ENCODE results near the gene UBASH3B. TPM values are rescaled to one million over a fixed set of nuclear protein-coding genes. Genes with fewer than 3 reads are reported as not detected.
A peak's percentile ranks its signal among the peaks of the same experiment; 100 is the strongest.

UBASH3B gene
- total RNA-seq, 2 experiments from 2014 or later: 16.2 to 20.1 TPM

GRCh38 chr11:122799406-122800105 lies 144.0 kb downstream of the UBASH3B start:
- Mint-ChIP-seq H3K27me3 (no peaks in the 10 kb centered on the region), H3K27ac (no peak overlapping the region), H3K4me1 (peaks cover 9% of the 10 kb centered on the region), H3K36me3 (ENCODE audit: low read depth) (peaks cover 14% of the 10 kb centered on the region), H3K4me3 (no peak overlapping the region), H3K9me3 (ENCODE audit: low read depth) (no peaks in the 10 kb centered on the region)
- ChIA-PET POLR2A (no interaction called here), CTCF (interaction anchor here (1.7 to 6.4 kb wide), 2 partner anchors 10 to 55 kb away, joined by 6 to 119 read pairs; no protein-coding TSS in a partner anchor)
- DNase-seq (no peak), ATAC-seq (no peak)
- intact Hi-C loops (cut with DNase I, micrococcal nuclease): no loop called here

- intact Hi-C loops (cut with DNase I, micrococcal nuclease): no loop called here
- DNase-seq (no peak), ATAC-seq (no peak)
- H3K27me3 Mint-ChIP-seq: no peaks in the 10 kb centered on the region
- ChIA-PET POLR2A (no interaction called here), CTCF (no interaction called here)
- H3K4me1 Mint-ChIP-seq: peaks cover 15% of the 10 kb centered on the region
- H3K36me3 Mint-ChIP-seq (ENCODE audit: low read depth): peaks cover 5% of the 10 kb centered on the region
- H3K27ac Mint-ChIP-seq: no peak overlapping the region
- H3K4me3 Mint-ChIP-seq: no peak overlapping the region
- H3K9me3 Mint-ChIP-seq (ENCODE audit: low read depth): no peaks in the 10 kb centered on the region
Observed at GRCh38 chr11:122802876-122803275, 147.4 kb downstream of the UBASH3B start.

- Mint-ChIP-seq H3K4me1 (peaks cover 19% of the 10 kb centered on the region), H3K9me3 (ENCODE audit: low read depth) (no peaks in the 10 kb centered on the region), H3K36me3 (ENCODE audit: low read depth) (peaks cover 5% of the 10 kb centered on the region), H3K27me3 (no peaks in the 10 kb centered on the region), H3K27ac (no peak overlapping the region), H3K4me3 (no peak overlapping the region)
- DNase-seq (no peak), ATAC-seq (peak; percentile 44)
- intact Hi-C loops (cut with DNase I, micrococcal nuclease): no loop called here
- POLR2A ChIA-PET: no interaction called here
- CTCF ChIA-PET: interaction anchor here (0.6 kb wide), 1 partner anchor 23 kb away, joined by 5 read pairs; no protein-coding TSS in a partner anchor
Observed at GRCh38 chr11:122803306-122803705, 147.8 kb downstream of the UBASH3B start.

GRCh38 chr11:122803716-122804115 lies 148.2 kb downstream of the UBASH3B start:
- Mint-ChIP-seq H3K36me3 (ENCODE audit: low read depth) (peaks cover 5% of the 10 kb centered on the region), H3K27me3 (no peaks in the 10 kb centered on the region), H3K27ac (peak overlapping the region; percentile 22), H3K9me3 (ENCODE audit: low read depth) (no peaks in the 10 kb centered on the region), H3K4me3 (no peak overlapping the region), H3K4me1 (peaks cover 23% of the 10 kb centered on the region)
- ChIA-PET POLR2A (no interaction called here), CTCF (interaction anchor here (0.6 to 1.3 kb wide), 3 partner anchors 8 to 49 kb away, joined by 3 to 5 read pairs (median 4); no protein-coding TSS in a partner anchor)
- DNase-seq (no peak), ATAC-seq (peak; percentile 47)
- intact Hi-C loops (cut with DNase I, micrococcal nuclease): no loop called here

GRCh38 chr11:122804161-122804560 lies 148.6 kb downstream of the UBASH3B start:
- ChIA-PET CTCF (interaction anchor here (0.9 to 1.3 kb wide), 2 partner anchors 8 to 48 kb away, joined by 3 to 4 read pairs; no protein-coding TSS in a partner anchor), POLR2A (no interaction called here)
- Mint-ChIP-seq H3K27me3 (no peaks in the 10 kb centered on the region), H3K9me3 (ENCODE audit: low read depth) (no peaks in the 10 kb centered on the region), H3K4me3 (no peak overlapping the region), H3K36me3 (ENCODE audit: low read depth) (peaks cover 3% of the 10 kb centered on the region), H3K27ac (peak overlapping the region; percentile 22), H3K4me1 (peaks cover 25% of the 10 kb centered on the region)
- ATAC-seq (no peak), DNase-seq (no peak)
- intact Hi-C loops (cut with DNase I, micrococcal nuclease): no loop called here

GRCh38 chr11:122804796-122805195 lies 149.3 kb downstream of the UBASH3B start:
- POLR2A ChIA-PET: no interaction called here
- intact Hi-C loops (cut with DNase I, micrococcal nuclease): no loop called here
- H3K27ac Mint-ChIP-seq: no peak overlapping the region
- no peak overlapping the region for H3K4me3 Mint-ChIP-seq
- ATAC-seq: no peak
- H3K36me3 Mint-ChIP-seq (ENCODE audit: low read depth): peaks cover 9% of the 10 kb centered on the region
- no peak for DNase-seq
- H3K4me1 Mint-ChIP-seq: peaks cover 25% of the 10 kb centered on the region
- no peaks in the 10 kb centered on the region for H3K9me3 Mint-ChIP-seq (ENCODE audit: low read depth)
- no peaks in the 10 kb centered on the region for H3K27me3 Mint-ChIP-seq
- CTCF ChIA-PET: interaction anchor here (0.9 to 4.3 kb wide), 3 partner anchors 9 to 48 kb away, joined by 3 to 35 read pairs (median 4); no protein-coding TSS in a partner anchor

GRCh38 chr11:122807731-122808477 lies 152.4 kb downstream of the UBASH3B start:
- intact Hi-C loops (cut with DNase I, micrococcal nuclease): no loop called here
- H3K4me1 Mint-ChIP-seq: peaks cover 35% of the 10 kb centered on the region
- peaks cover 9% of the 10 kb centered on the region for H3K36me3 Mint-ChIP-seq (ENCODE audit: low read depth)
- ChIA-PET CTCF (interaction anchor here (0.9 to 4.3 kb wide), 10 partner anchors 12 to 246 kb away, joined by 3 to 35 read pairs (median 6); partner anchors contain the start of gene JHY), POLR2A (no interaction called here)
- no peaks in the 10 kb centered on the region for H3K9me3 Mint-ChIP-seq (ENCODE audit: low read depth)
- H3K27me3 Mint-ChIP-seq: no peaks in the 10 kb centered on the region
- H3K4me3 Mint-ChIP-seq: no peak overlapping the region
- ATAC-seq (no peak), DNase-seq (no peak)
- no peak overlapping the region for H3K27ac Mint-ChIP-seq

- H3K27ac Mint-ChIP-seq: no peak overlapping the region
- DNase-seq (peak; percentile 35), ATAC-seq (peak; percentile 30)
- POLR2A ChIA-PET: no interaction called here
- CTCF ChIA-PET: interaction anchor here (0.6 to 4.3 kb wide), 10 partner anchors 8 to 246 kb away, joined by 3 to 35 read pairs (median 6); partner anchors contain the start of gene JHY
- intact Hi-C loops (cut with DNase I, micrococcal nuclease): no loop called here
- H3K27me3 Mint-ChIP-seq: no peaks in the 10 kb centered on the region
- no peak overlapping the region for H3K4me3 Mint-ChIP-seq
- peaks cover 33% of the 10 kb centered on the region for H3K4me1 Mint-ChIP-seq
- H3K9me3 Mint-ChIP-seq (ENCODE audit: low read depth): no peaks in the 10 kb centered on the region
- H3K36me3 Mint-ChIP-seq (ENCODE audit: low read depth): peaks cover 9% of the 10 kb centered on the region
Observed at GRCh38 chr11:122808478-122808869, 153.0 kb downstream of the UBASH3B start.

- no peak for ATAC-seq
- H3K9me3 Mint-ChIP-seq (ENCODE audit: low read depth): no peaks in the 10 kb centered on the region
- peaks cover 25% of the 10 kb centered on the region for H3K4me1 Mint-ChIP-seq
- H3K36me3 Mint-ChIP-seq (ENCODE audit: low read depth): peaks cover 6% of the 10 kb centered on the region
- no peaks in the 10 kb centered on the region for H3K27me3 Mint-ChIP-seq
- no peak overlapping the region for H3K27ac Mint-ChIP-seq
- no peak overlapping the region for H3K4me3 Mint-ChIP-seq
- ChIA-PET POLR2A (no interaction called here), CTCF (interaction anchor here (1.3 to 4.2 kb wide), 3 partner anchors 9 to 437 kb away, joined by 5 to 30 read pairs (median 6); no protein-coding TSS in a partner anchor)
- intact Hi-C loops (cut with DNase I, micrococcal nuclease): loop anchor here in 1 of 2 experiments (5.0 kb wide), 1 partner anchor 42 kb away; no protein-coding TSS in a partner anchor
- no peak for DNase-seq
Observed at GRCh38 chr11:122809866-122810265, 154.3 kb downstream of the UBASH3B start.

GRCh38 chr11:122811721-122812120 lies 156.2 kb downstream of the UBASH3B start:
- Mint-ChIP-seq H3K27me3 (no peaks in the 10 kb centered on the region), H3K4me3 (no peak overlapping the region), H3K36me3 (ENCODE audit: low read depth) (peaks cover 6% of the 10 kb centered on the region), H3K4me1 (peaks cover 23% of the 10 kb centered on the region), H3K27ac (no peak overlapping the region), H3K9me3 (ENCODE audit: low read depth) (no peaks in the 10 kb centered on the region)
- no peak for DNase-seq
- ChIA-PET CTCF (interaction anchor here (0.9 kb wide), 2 partner anchors 15 to 18 kb away, joined by 3 read pairs; no protein-coding TSS in a partner anchor), POLR2A (no interaction called here)
- intact Hi-C loops (cut with DNase I, micrococcal nuclease): loop anchor here in 1 of 2 experiments (5.0 kb wide), 1 partner anchor 41 kb away; no protein-coding TSS in a partner anchor
- ATAC-seq: no peak

GRCh38 chr11:122812638-122813037 lies 157.1 kb downstream of the UBASH3B start:
- H3K4me3 Mint-ChIP-seq: no peak overlapping the region
- POLR2A ChIA-PET: no interaction called here
- intact Hi-C loops (cut with DNase I, micrococcal nuclease): loop anchor here in 1 of 2 experiments (5.0 kb wide), 1 partner anchor 40 kb away; no protein-coding TSS in a partner anchor
- H3K36me3 Mint-ChIP-seq (ENCODE audit: low read depth): peaks cover 6% of the 10 kb centered on the region
- no peaks in the 10 kb centered on the region for H3K27me3 Mint-ChIP-seq
- DNase-seq (no peak), ATAC-seq (no peak)
- no peaks in the 10 kb centered on the region for H3K9me3 Mint-ChIP-seq (ENCODE audit: low read depth)
- peaks cover 23% of the 10 kb centered on the region for H3K4me1 Mint-ChIP-seq
- CTCF ChIA-PET: interaction anchor here (0.6 to 3.1 kb wide), 6 partner anchors 11 to 1566 kb away, joined by 3 to 26 read pairs (median 3); no protein-coding TSS in a partner anchor
- no peak overlapping the region for H3K27ac Mint-ChIP-seq

Measured in activated CD4-positive, alpha-beta T cell treated with anti-CD3 and anti-CD28 coated beads for 36 hours (primary cell).